SK-N-DZ (cell line): Measurements from ENCODE around the gene PLXDC2.
"Not testable (repeated sequence)": the region's sequence is repeated elsewhere in the genome, so short reads cannot be mapped to it uniquely, and the experiment has no call there.

Source experiments
- DNase-seq: peaks from one replicate; pipeline ENCODE4 v3.0.0-alpha.2; 2015; ENCODE audit warnings: low spot score

The PLXDC2 gene

GRCh38 chr10:19977097-19977521, 160.9 kb downstream of the PLXDC2 start:
- no peak for DNase-seq

GRCh38 chr10:19979628-19980027, 163.4 kb downstream of the PLXDC2 start:
- DNase-seq = no peak

- DNase-seq = no peak
Measured at GRCh38 chr10:19983880-19984565, 167.8 kb downstream of the PLXDC2 start.

GRCh38 chr10:19985745-19986144, 169.5 kb downstream of the PLXDC2 start:
- no peak for DNase-seq

GRCh38 chr10:19986591-19986990, 170.4 kb downstream of the PLXDC2 start:
- no peak for DNase-seq

- no peak for DNase-seq
Measured at GRCh38 chr10:19987931-19988330, 171.7 kb downstream of the PLXDC2 start.

- DNase-seq = no peak
Measured at GRCh38 chr10:19993714-19994315, 177.6 kb downstream of the PLXDC2 start.

- no peak for DNase-seq
Measured at GRCh38 chr10:19998482-19998881, 182.2 kb downstream of the PLXDC2 start.

GRCh38 chr10:19999431-19999830, 183.2 kb downstream of the PLXDC2 start:
- no peak for DNase-seq

- not testable (repeated sequence) for DNase-seq
Measured at GRCh38 chr10:20002026-20002425, 185.8 kb downstream of the PLXDC2 start.

- DNase-seq = no peak
Measured at GRCh38 chr10:20002657-20003056, 186.4 kb downstream of the PLXDC2 start.

- no peak for DNase-seq
Measured at GRCh38 chr10:20004087-20004523, 187.9 kb downstream of the PLXDC2 start.

- no peak for DNase-seq
Measured at GRCh38 chr10:20005638-20006037, 189.4 kb downstream of the PLXDC2 start.

GRCh38 chr10:20006169-20006870, 190.1 kb downstream of the PLXDC2 start:
- no peak for DNase-seq

GRCh38 chr10:20007426-20007825, 191.2 kb downstream of the PLXDC2 start:
- DNase-seq = no peak

GRCh38 chr10:20013991-20014750, 197.9 kb downstream of the PLXDC2 start:
- DNase-seq = no peak

- no peak for DNase-seq
Measured at GRCh38 chr10:20017961-20018360, 201.7 kb downstream of the PLXDC2 start.

- no peak for DNase-seq
Measured at GRCh38 chr10:20020677-20021076, 204.4 kb downstream of the PLXDC2 start.

- no peak for DNase-seq
Measured at GRCh38 chr10:20029523-20029922, 213.3 kb downstream of the PLXDC2 start.

- DNase-seq = no peak
Measured at GRCh38 chr10:20033476-20033875, 217.2 kb downstream of the PLXDC2 start.

- no peak for DNase-seq
Measured at GRCh38 chr10:20034732-20035131, 218.5 kb downstream of the PLXDC2 start.

GRCh38 chr10:20040012-20040411, 223.8 kb downstream of the PLXDC2 start:
- no peak for DNase-seq
